Measurements from ENCODE around the gene TRA2A. TPM values are rescaled to one million over a fixed set of nuclear protein-coding genes. Genes with fewer than 3 reads are reported as not detected.

The TRA2A gene
- total RNA-seq, 2 experiments from 2014 or later, result 108 to 113 TPM

DNA sequence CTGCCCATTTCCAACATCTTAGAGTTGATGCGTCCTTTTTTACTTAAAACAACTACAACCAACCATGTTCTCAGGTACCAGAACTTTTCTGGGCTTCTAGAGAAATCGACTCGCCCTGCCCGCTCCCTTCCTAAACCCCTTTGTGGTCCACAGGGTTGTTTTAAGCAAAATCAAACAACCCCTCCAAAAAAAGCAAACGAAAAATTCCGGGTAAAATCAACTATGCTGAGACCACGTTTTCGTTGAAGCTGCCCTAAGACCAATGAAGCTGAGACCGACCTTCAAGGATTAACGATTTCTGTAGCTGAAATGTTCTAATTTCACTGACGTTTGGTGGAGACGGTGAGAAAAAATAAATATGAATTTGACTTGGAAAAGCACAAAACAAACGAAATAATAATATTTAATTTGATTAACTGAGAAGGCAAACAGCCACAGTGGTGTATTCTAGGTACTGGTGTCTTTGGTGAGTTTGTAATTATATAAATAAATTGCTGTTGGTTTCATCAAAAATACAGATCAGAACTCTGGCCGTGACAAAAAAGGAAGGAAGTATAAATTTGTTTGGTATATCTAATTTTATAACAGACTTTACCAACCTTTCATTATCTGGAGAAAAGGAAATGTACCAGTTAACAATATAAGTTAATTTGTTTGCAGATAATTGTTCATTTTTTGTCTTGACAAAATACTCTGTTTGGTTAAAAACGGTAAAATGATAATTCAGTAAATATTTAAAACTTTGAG lies 56.8 kb downstream of the TRA2A start:
- no peak for ATAC-seq
- peaks cover 52% of the 10 kb centered on the region for H3K27me3 Mint-ChIP-seq (ENCODE audit: low read depth)
- POLR2A ChIA-PET, result no interaction called here
- CTCF ChIA-PET, result interaction anchor here (0.8 to 1.0 kb wide), 2 partner anchors 12 to 72 kb away, joined by 3 to 4 read pairs; no protein-coding TSS in a partner anchor
- H3K36me3 Mint-ChIP-seq (ENCODE audit: low read depth), result peaks cover 5% of the 10 kb centered on the region
- H3K27ac Mint-ChIP-seq, result peak overlapping the region; percentile 74
- H3K4me1 Mint-ChIP-seq (ENCODE audit: low read depth), result peaks cover 30% of the 10 kb centered on the region
- DNase-seq, result no peak
- H3K4me3 Mint-ChIP-seq, result peak overlapping the region; percentile 78
- H3K9me3 Mint-ChIP-seq (ENCODE audit: insufficient read depth), result no peaks in the 10 kb centered on the region

DNA sequence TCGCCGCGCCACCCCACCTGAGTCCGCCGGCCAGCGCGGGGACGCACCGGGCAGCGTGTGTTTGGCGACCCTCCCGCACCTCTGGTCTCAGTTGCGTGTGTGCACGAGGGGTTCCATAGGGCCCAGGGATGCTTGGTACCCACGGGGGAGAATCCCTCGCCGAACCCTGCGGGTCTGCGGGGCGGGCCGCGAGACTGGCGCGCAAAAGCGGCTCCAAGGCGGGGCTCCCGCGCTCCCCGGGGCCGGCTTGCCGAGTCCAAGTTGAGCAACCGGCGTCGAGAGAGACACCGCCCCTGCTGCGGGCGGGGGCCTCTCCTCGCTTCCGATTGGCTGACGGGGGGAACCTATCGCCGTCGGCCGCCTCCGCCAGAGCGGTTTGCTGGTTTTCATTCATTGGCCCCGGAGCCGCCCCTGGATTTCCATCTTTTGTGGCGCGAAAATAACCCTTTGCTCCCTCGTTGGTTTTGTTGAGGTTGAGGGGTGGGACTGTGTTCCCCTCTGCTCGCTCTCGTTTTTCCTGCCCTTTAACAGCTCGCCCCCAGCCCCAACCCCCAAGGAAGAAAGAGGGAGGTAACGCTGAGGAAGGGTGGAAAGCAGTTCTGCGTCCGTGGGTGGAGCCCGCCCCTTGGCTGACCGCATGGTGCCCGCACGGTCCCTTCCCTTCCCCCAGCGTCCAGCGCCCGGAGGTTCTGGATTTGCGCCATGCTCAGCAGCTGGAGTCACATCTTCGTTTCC lies 57.5 kb downstream of the TRA2A start:
- Mint-ChIP-seq H3K27me3 (ENCODE audit: low read depth) (peaks cover 54% of the 10 kb centered on the region), H3K36me3 (ENCODE audit: low read depth) (peaks cover 5% of the 10 kb centered on the region), H3K4me1 (ENCODE audit: low read depth) (peaks cover 32% of the 10 kb centered on the region), H3K9me3 (ENCODE audit: insufficient read depth) (no peaks in the 10 kb centered on the region), H3K27ac (peak overlapping the region; percentile 74), H3K4me3 (peak overlapping the region; percentile 78)
- peak; percentile 93 for DNase-seq
- peak; percentile 89 for ATAC-seq
- ChIA-PET CTCF (interaction anchor here (0.8 to 1.0 kb wide), 2 partner anchors 11 to 72 kb away, joined by 3 to 4 read pairs; no protein-coding TSS in a partner anchor), POLR2A (interaction anchor here (0.9 kb wide), 1 partner anchor 16 kb away, joined by 3 read pairs; no protein-coding TSS in a partner anchor)

GRCh38 chr7:23473844-23474093 lies 58.0 kb downstream of the TRA2A start:
- peaks cover 34% of the 10 kb centered on the region for H3K4me1 Mint-ChIP-seq (ENCODE audit: low read depth)
- H3K36me3 Mint-ChIP-seq (ENCODE audit: low read depth), result peaks cover 5% of the 10 kb centered on the region
- no peaks in the 10 kb centered on the region for H3K9me3 Mint-ChIP-seq (ENCODE audit: insufficient read depth)
- ATAC-seq, result no peak
- DNase-seq, result no peak
- no peak overlapping the region for H3K27ac Mint-ChIP-seq
- H3K27me3 Mint-ChIP-seq (ENCODE audit: low read depth), result peaks cover 53% of the 10 kb centered on the region
- POLR2A ChIA-PET, result interaction anchor here (0.6 to 1.6 kb wide), 4 partner anchors 16 to 634 kb away, joined by 3 to 6 read pairs (median 3); partner anchors contain the start of gene MALSU1
- H3K4me3 Mint-ChIP-seq, result peak overlapping the region; percentile 78
- CTCF ChIA-PET, result no interaction called here

GRCh38 chr7:23472956-23473843 lies 58.6 kb downstream of the TRA2A start:
- Mint-ChIP-seq H3K9me3 (ENCODE audit: insufficient read depth) (no peaks in the 10 kb centered on the region), H3K27ac (no peak overlapping the region), H3K4me3 (peak overlapping the region; percentile 65), H3K4me1 (ENCODE audit: low read depth) (peaks cover 37% of the 10 kb centered on the region), H3K27me3 (ENCODE audit: low read depth) (peaks cover 52% of the 10 kb centered on the region), H3K36me3 (ENCODE audit: low read depth) (peaks cover 5% of the 10 kb centered on the region)
- ChIA-PET CTCF (interaction anchor here (0.6 to 1.4 kb wide), 3 partner anchors 9 to 201 kb away, joined by 3 to 4 read pairs (median 4); no protein-coding TSS in a partner anchor), POLR2A (interaction anchor here (0.6 to 1.6 kb wide), 4 partner anchors 17 to 633 kb away, joined by 3 to 6 read pairs (median 3); partner anchors contain the start of gene MALSU1)
- DNase-seq (no peak), ATAC-seq (no peak)

DNA sequence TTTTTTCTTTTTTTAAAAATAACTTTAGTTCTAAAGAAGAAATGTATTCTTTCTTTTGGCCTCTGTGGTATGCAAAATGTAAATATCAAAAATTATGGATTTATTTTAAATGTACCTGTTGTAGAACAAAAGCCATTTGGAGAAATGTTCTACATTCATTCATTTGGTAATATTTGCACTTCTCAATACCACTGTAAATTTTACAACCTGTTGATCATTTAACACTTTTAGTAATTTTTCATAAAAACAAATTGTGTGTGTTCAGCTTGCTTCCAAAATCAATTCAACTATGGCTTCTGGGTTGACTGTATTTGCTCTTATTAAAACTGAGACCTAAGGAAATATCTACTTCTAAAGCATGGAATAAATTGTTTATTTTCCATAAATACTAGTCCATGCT lies 59.2 kb downstream of the TRA2A start:
- no peak for ATAC-seq

GRCh38 chr7:23472046-23472445 lies 59.7 kb downstream of the TRA2A start:
- no peak overlapping the region for H3K4me3 Mint-ChIP-seq
- H3K27ac Mint-ChIP-seq, result no peak overlapping the region
- H3K4me1 Mint-ChIP-seq (ENCODE audit: low read depth), result peaks cover 47% of the 10 kb centered on the region
- H3K27me3 Mint-ChIP-seq (ENCODE audit: low read depth), result peaks cover 59% of the 10 kb centered on the region
- ATAC-seq (no peak), DNase-seq (no peak)
- H3K36me3 Mint-ChIP-seq (ENCODE audit: low read depth), result peaks cover 5% of the 10 kb centered on the region
- no peaks in the 10 kb centered on the region for H3K9me3 Mint-ChIP-seq (ENCODE audit: insufficient read depth)
- ChIA-PET POLR2A (no interaction called here), CTCF (interaction anchor here (1.4 kb wide), 2 partner anchors 9 to 199 kb away, joined by 4 read pairs; no protein-coding TSS in a partner anchor)

More for the DNA sequence above, 59.2 kb downstream of the TRA2A start:
- Mint-ChIP-seq H3K27ac (no peak overlapping the region), H3K4me1 (ENCODE audit: low read depth) (peaks cover 43% of the 10 kb centered on the region), H3K36me3 (ENCODE audit: low read depth) (peaks cover 5% of the 10 kb centered on the region), H3K9me3 (ENCODE audit: insufficient read depth) (no peaks in the 10 kb centered on the region), H3K4me3 (no peak overlapping the region), H3K27me3 (ENCODE audit: low read depth) (peaks cover 57% of the 10 kb centered on the region)
- ChIA-PET CTCF (interaction anchor here (0.6 to 1.4 kb wide), 3 partner anchors 9 to 200 kb away, joined by 3 to 4 read pairs (median 4); no protein-coding TSS in a partner anchor), POLR2A (interaction anchor here (1.6 kb wide), 2 partner anchors 59 to 173 kb away, joined by 3 to 6 read pairs; partner anchors contain the start of gene MALSU1)
- DNase-seq, result no peak

GRCh38 chr7:23471106-23471859 lies 60.5 kb downstream of the TRA2A start:
- ATAC-seq (peak; percentile 20), DNase-seq (peak; percentile 62)
- Mint-ChIP-seq H3K27ac (no peak overlapping the region), H3K4me1 (ENCODE audit: low read depth) (peaks cover 48% of the 10 kb centered on the region), H3K27me3 (ENCODE audit: low read depth) (peaks cover 54% of the 10 kb centered on the region), H3K4me3 (peak overlapping the region; percentile 73), H3K36me3 (ENCODE audit: low read depth) (peaks cover 5% of the 10 kb centered on the region), H3K9me3 (ENCODE audit: insufficient read depth) (no peaks in the 10 kb centered on the region)
- POLR2A ChIA-PET, result no interaction called here
- CTCF ChIA-PET, result no interaction called here

- peak; percentile 47 for DNase-seq
- ChIA-PET CTCF (interaction anchor here (0.9 to 1.8 kb wide), 2 partner anchors 112 to 197 kb away, joined by 3 to 5 read pairs; no protein-coding TSS in a partner anchor), POLR2A (no interaction called here)
- H3K4me3 Mint-ChIP-seq, result peak within 1 kb of the TSS; percentile 73
- H3K9me3 Mint-ChIP-seq (ENCODE audit: insufficient read depth), result no peaks in the 10 kb centered on the region
- H3K27ac Mint-ChIP-seq, result no peak within 1 kb of the TSS
- peaks cover 55% of the 10 kb centered on the region for H3K27me3 Mint-ChIP-seq (ENCODE audit: low read depth)
- H3K36me3 Mint-ChIP-seq (ENCODE audit: low read depth), result peaks cover 5% of the 10 kb centered on the region
- H3K4me1 Mint-ChIP-seq (ENCODE audit: low read depth), result peaks cover 48% of the 10 kb centered on the region
- ATAC-seq, result no peak
Measured at GRCh38 chr7:23470330-23471105, 61.3 kb downstream of the TRA2A start, which contains the start of gene IGF2BP3. IGF2BP3 (minus strand) TSS chr7:23470491; CDS start chr7:23470110, 381 bp downstream.

- peak overlapping the region; percentile 73 for H3K4me3 Mint-ChIP-seq
- peaks cover 47% of the 10 kb centered on the region for H3K4me1 Mint-ChIP-seq (ENCODE audit: low read depth)
- peaks cover 5% of the 10 kb centered on the region for H3K36me3 Mint-ChIP-seq (ENCODE audit: low read depth)
- CTCF ChIA-PET, result interaction anchor here (0.9 to 1.8 kb wide), 2 partner anchors 112 to 196 kb away, joined by 3 to 5 read pairs; no protein-coding TSS in a partner anchor
- no peak overlapping the region for H3K27ac Mint-ChIP-seq
- H3K9me3 Mint-ChIP-seq (ENCODE audit: insufficient read depth), result no peaks in the 10 kb centered on the region
- peaks cover 58% of the 10 kb centered on the region for H3K27me3 Mint-ChIP-seq (ENCODE audit: low read depth)
- ATAC-seq (no peak), DNase-seq (no peak)
- POLR2A ChIA-PET, result no interaction called here
Measured at GRCh38 chr7:23469961-23470250, 61.9 kb downstream of the TRA2A start.
